Esophagus squamous epithelium (tissue), 5 donors: Measurements from ENCODE around the gene NAV3. TPM values are rescaled to one million over a fixed set of nuclear protein-coding genes. Genes with fewer than 3 reads are reported as not detected.
"Not testable (repeated sequence)": the region's sequence is repeated elsewhere in the genome, so short reads cannot be mapped to it uniquely, and the experiment has no call there.

Experiments used
- DNase-seq: peaks from one replicate; lab custom pipeline; 2025; lab: John Stamatoyannopoulos, UW
- H3K27ac ChIP-seq, 4 donors: fragments of 200-600 bp; sonication (generic); one replicate each; pipeline ENCODE4 v1.5.1; 2016 to 2019; ENCODE audit warnings: mild to moderate bottlenecking in 1 of 4
- H3K27me3 ChIP-seq, 4 donors: fragments of 200-600 bp; sonication (generic); 1 replicate in 3 of 4; 2 replicates in 1 of 4; pipeline versions ENCODE4 v1.5.1 to v1.6.0; 2017 to 2021; ENCODE audit warnings: antibody characterized with exemption in 1 of 4
- H3K36me3 ChIP-seq, 3 donors: fragments of 200-600 bp; sonication (generic); one replicate each; pipeline ENCODE4 v1.5.1; 2016 to 2019
- H3K4me1 ChIP-seq, 3 donors: fragments of 200-600 bp; sonication (generic); one replicate each; pipeline ENCODE4 v1.5.1; 2017 to 2019
- H3K4me3 ChIP-seq, 4 donors: fragments of 200-600 bp; sonication (generic); 1 replicate in 3 of 4; 2 replicates in 1 of 4; pipeline ENCODE4 v1.5.1; 2016 to 2019; ENCODE audit warnings: mild to moderate bottlenecking in 2 of 4, moderate library complexity in 1 of 4
- H3K9me3 ChIP-seq, 3 donors: fragments of 200-600 bp; sonication (generic); one replicate each; pipeline ENCODE4 v1.5.1; 2016 to 2019
- POLR2A ChIP-seq, 4 donors: fragments of 450-650 bp; IDR thresholded peaks; one replicate each; pipeline ENCODE4 v1.6.1; 2017; ENCODE audit warnings: antibody characterized with exemption in 4 of 4, mild to moderate bottlenecking in 4 of 4, moderate library complexity in 3 of 4
- WGBS, 2 donors: methylation state at CpG; one replicate each; pipeline ENCODE4 v1.1.5; 2018; 5-methylcytosine and 5-hydroxymethylcytosine counted together
- intact Hi-C: fragments of 100-400 bp; cut with DNase I; formaldehyde crosslinking; loops from one replicate; pipeline ENCODE4 v1.15.0; 2022
- total RNA-seq, 4 donors: library from RNA; depleted of rRNA; stranded (reverse); fragments of >200 nt; gene quantifications; one replicate each; pipeline ENCODE4 v1.1.0, GENCODE V29; 2016
- TF ChIP-seq, protein P1 (sequence below), 6 experiments: fragments of 450-650 bp in 4 of 6; fragments of 200-600 bp in 2 of 6; sonication (generic) in 2 of 6; IDR thresholded peaks; one replicate each; pipeline ENCODE4 v1.5.1; 2016 to 2019; ENCODE audit warnings: antibody characterized with exemption in 6 of 6, mild to moderate bottlenecking in 4 of 6, moderate library complexity in 4 of 6
- donor health status: DM: yes; HTN: yes; CAD: no.

The NAV3 gene
- total RNA-seq, 4 donors from 2014 or later, result 0.34 to 4.6 (median 3.2) TPM

DNA sequence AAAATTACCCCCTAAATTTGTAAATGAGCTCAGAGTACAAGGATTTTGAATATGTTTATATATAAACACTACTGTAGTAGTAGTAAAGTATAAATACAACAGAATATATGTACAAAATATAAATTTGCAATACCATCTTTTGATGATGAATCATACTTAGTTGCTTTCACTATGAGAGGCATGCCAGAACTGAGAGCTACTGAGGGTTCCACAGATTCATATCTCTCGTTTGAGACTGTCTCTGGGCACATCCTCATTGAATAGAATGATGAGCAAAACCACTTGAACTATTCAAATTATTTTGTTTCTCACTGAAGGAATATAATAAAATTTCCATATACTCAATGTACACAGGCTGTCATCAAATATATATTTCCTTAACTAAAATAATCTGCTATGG lies 417.6 kb downstream of the NAV3 start:
- TF ChIP-seq, protein P1, sequence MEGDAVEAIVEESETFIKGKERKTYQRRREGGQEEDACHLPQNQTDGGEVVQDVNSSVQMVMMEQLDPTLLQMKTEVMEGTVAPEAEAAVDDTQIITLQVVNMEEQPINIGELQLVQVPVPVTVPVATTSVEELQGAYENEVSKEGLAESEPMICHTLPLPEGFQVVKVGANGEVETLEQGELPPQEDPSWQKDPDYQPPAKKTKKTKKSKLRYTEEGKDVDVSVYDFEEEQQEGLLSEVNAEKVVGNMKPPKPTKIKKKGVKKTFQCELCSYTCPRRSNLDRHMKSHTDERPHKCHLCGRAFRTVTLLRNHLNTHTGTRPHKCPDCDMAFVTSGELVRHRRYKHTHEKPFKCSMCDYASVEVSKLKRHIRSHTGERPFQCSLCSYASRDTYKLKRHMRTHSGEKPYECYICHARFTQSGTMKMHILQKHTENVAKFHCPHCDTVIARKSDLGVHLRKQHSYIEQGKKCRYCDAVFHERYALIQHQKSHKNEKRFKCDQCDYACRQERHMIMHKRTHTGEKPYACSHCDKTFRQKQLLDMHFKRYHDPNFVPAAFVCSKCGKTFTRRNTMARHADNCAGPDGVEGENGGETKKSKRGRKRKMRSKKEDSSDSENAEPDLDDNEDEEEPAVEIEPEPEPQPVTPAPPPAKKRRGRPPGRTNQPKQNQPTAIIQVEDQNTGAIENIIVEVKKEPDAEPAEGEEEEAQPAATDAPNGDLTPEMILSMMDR (IDR thresholded peaks at IDR 0.05), result no peak
- no peak for TF ChIP-seq POLR2A (IDR thresholded peaks at IDR 0.05)
- Histone ChIP-seq H3K27ac (no peak overlapping the region), H3K9me3 (peaks cover 0 to 6% (median 0%) of the 10 kb centered on the region in 3 donors), H3K36me3 (no peaks in the 10 kb centered on the region), H3K4me1 (no peaks in the 10 kb centered on the region), H3K4me3 (no peak overlapping the region), H3K27me3 (no peaks in the 10 kb centered on the region)
- intact Hi-C loops, result no loop called here
- no peak for DNase-seq
- WGBS, 2 donors, result 27 to 45% methylated on average over 1 of the region's 1 CpG

DNA sequence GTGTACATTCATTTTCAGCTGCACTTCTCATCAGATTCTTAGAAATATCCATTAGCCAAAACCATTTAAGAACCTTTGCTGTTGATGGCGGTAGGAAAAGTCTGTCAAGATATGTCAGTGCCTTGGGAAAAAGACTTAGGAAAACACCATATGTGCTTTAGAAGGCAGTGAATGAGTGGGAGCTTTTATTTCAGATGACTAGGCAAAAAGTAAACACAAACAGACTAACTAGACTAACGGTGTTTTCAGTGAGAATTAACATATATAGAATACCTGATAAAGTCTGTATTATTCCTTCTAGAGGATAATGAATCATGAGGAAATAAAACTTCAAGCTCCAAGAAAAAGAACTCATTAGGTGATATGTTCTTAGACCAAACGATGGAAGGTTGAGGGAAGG lies 418.9 kb downstream of the NAV3 start:
- Histone ChIP-seq H3K4me3 (no peak overlapping the region), H3K27me3 (no peaks in the 10 kb centered on the region), H3K27ac (no peak overlapping the region), H3K4me1 (no peaks in the 10 kb centered on the region), H3K9me3 (peaks cover 0 to 12% (median 0%) of the 10 kb centered on the region in 3 donors), H3K36me3 (no peaks in the 10 kb centered on the region)
- TF ChIP-seq, protein P1 (IDR thresholded peaks at IDR 0.05), result no peak
- TF ChIP-seq POLR2A (IDR thresholded peaks at IDR 0.05), result no peak
- intact Hi-C loops, result no loop called here
- DNase-seq, result no peak
- WGBS, 2 donors, result 53 to 61% methylated on average over 3 of the region's 3 CpGs

DNA sequence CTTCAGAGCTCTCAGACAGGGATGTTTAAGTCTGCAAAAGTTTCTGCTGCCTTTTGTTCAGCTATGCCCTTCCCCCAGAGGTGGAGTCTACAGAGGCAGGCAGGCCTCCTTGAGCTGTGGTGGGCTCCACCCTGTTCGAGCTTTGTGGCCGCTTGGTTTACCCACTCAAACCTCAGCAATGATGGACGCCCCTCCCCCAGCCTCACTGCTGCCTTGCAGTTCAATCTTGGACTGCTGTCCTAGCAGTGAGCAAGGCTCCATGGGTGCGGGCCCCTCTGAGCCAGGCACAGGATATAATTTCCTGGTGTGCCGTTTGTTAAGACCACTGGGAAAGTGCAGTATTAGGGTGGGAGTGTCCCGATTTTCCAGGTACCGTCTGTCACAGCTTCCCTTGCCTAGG lies 427.0 kb downstream of the NAV3 start:
- H3K27ac ChIP-seq, H3K36me3 ChIP-seq, intact Hi-C loops, H3K4me3 ChIP-seq, H3K4me1 ChIP-seq, DNase-seq, H3K27me3 ChIP-seq: not testable (repeated sequence)
- 92 to 94% methylated on average over 2 to 5 of the region's 7 CpGs for WGBS, 2 donors
- H3K9me3 ChIP-seq, result peaks cover 0 to 21% (median 0%) of the 10 kb centered on the region in 3 donors

DNA sequence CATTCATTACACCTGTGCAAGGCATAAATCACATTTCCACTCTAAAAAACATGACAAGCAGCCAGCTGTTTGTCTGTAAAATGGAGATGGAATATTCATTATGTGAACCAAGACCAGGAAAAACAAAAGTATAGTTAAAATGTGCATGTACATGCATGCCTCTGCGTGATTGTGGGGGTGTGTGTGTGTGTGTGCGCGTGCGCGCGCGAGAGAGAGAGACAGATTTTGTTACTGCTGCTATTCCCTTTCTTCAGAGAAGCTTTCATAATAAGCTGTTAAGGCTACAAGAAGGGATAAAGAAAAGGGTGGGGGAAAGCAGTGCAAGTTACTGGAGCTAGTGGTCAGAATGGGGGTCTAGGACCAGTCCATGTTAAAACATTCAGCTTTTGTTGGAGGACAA lies 430.3 kb downstream of the NAV3 start:
- no peaks in the 10 kb centered on the region for H3K27me3 ChIP-seq
- H3K4me3 ChIP-seq, result no peak overlapping the region
- H3K9me3 ChIP-seq, result peaks cover 0 to 10% (median 0%) of the 10 kb centered on the region in 3 donors
- intact Hi-C loops, result no loop called here
- no peak for DNase-seq
- TF ChIP-seq, protein P1 (IDR thresholded peaks at IDR 0.05), result no peak
- TF ChIP-seq POLR2A (IDR thresholded peaks at IDR 0.05), result no peak
- WGBS, 2 donors, result 77 to 83% methylated on average over 7 of the region's 7 CpGs
- H3K36me3 ChIP-seq, result no peaks in the 10 kb centered on the region
- no peaks in the 10 kb centered on the region for H3K4me1 ChIP-seq
- no peak overlapping the region for H3K27ac ChIP-seq

DNA sequence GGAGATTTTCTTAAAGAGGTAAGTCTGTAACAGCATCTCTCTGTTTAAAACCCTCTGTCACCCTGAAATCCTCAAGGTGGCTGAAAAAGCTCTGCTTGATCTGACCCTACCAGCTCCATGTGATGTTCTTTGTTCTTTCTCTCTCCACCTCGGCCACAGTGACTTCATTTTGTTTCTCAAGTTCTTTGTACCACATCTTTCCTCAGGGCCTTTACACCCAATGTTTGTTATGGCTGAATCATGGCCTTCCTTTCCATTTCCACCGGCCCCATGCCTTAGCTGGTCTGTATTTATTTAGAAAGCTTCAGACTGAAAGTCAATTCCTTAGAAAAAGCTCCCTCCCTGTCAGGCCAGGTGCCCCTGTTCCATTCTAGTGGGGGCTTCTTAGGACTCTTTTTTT lies 431.2 kb downstream of the NAV3 start:
- TF ChIP-seq, protein P1 (IDR thresholded peaks at IDR 0.05), result no peak
- no peak for TF ChIP-seq POLR2A (IDR thresholded peaks at IDR 0.05)
- Histone ChIP-seq H3K36me3 (no peaks in the 10 kb centered on the region), H3K9me3 (peaks cover 0 to 10% (median 0%) of the 10 kb centered on the region in 3 donors), H3K27ac (no peak overlapping the region), H3K4me3 (no peak overlapping the region), H3K4me1 (no peaks in the 10 kb centered on the region), H3K27me3 (no peaks in the 10 kb centered on the region)
- no peak for DNase-seq
- WGBS, 2 donors, result 35 to 55% methylated on average over 2 of the region's 2 CpGs
- intact Hi-C loops, result no loop called here
